Esophagus muscularis mucosa (tissue), 4 donors: ENCODE data around the gene DUSP22.

Source experiments
- CTCF ChIP-seq, 3 experiments: fragments of 200-600 bp in 2 of 3; fragments of 450-650 bp in 1 of 3; sonication (generic) in 2 of 3; IDR thresholded peaks; one replicate each; pipeline ENCODE4 v1.5.1; 2017 to 2019; ENCODE audit warnings: antibody characterized with exemption in 3 of 3, mild to moderate bottlenecking in 2 of 3, moderate library complexity in 1 of 3
- EP300 ChIP-seq: sonication (generic); formaldehyde crosslinking; IDR thresholded peaks from one replicate; pipeline ENCODE4 v1.6.1; 2017; ENCODE audit warnings: antibody characterized with exemption
- POLR2A ChIP-seq: fragments of 450-650 bp; IDR thresholded peaks from one replicate; pipeline ENCODE4 v1.6.1; 2017; ENCODE audit warnings: antibody characterized with exemption, moderate library complexity, mild to moderate bottlenecking, low read depth

- no peak for TF ChIP-seq CTCF (IDR thresholded peaks at IDR 0.05)
- no peak for TF ChIP-seq POLR2A
- no peak for TF ChIP-seq EP300
These were observed 24.4 kb downstream of the DUSP22 start for GRCh38 chr6:316753-317038.
